ENCODE results near the gene CD86. TPM values are rescaled to one million over a fixed set of nuclear protein-coding genes. Genes with fewer than 3 reads are reported as not detected.

Gene CD86
- polyA plus RNA-seq, 1 donor from 2014 or later, result not detected

GRCh38 chr3:122168044-122168443 is 112.9 kb downstream of the CD86 start:
- no peaks in the 10 kb centered on the region for H3K9me3 ChIP-seq (ENCODE audit: low read length)
- no peaks in the 10 kb centered on the region for H3K36me3 ChIP-seq (ENCODE audit: insufficient read depth, low read length)
- no peak overlapping the region for H2AFZ ChIP-seq (ENCODE audit: low read depth, low read length)
- H3K79me2 ChIP-seq (replicated peaks; ENCODE audit: insufficient read depth, low read length), result no peaks in the 10 kb centered on the region
- no peak overlapping the region for H3K9ac ChIP-seq (ENCODE audit: low read length)
- no peak for TF ChIP-seq EZH2 (IDR thresholded peaks at IDR 0.05; ENCODE audit: borderline replicate concordance, insufficient read depth, low read length, poor library complexity, severe bottlenecking)
- no peak for TF ChIP-seq SMC3 (conservative IDR thresholded peaks at IDR 0.05; ENCODE audit: poor library complexity)
- no peak for TF ChIP-seq EP300 (conservative IDR thresholded peaks at IDR 0.05; ENCODE audit: poor library complexity, severe bottlenecking)
- no peak for TF ChIP-seq TAF1 (IDR thresholded peaks at IDR 0.05; ENCODE audit: low read depth)
- no peak for TF ChIP-seq MXI1 (conservative IDR thresholded peaks at IDR 0.05; ENCODE audit: poor library complexity, severe bottlenecking)
- TF ChIP-seq REST (IDR thresholded peaks at IDR 0.05; ENCODE audit: borderline replicate concordance), result no peak
- TF ChIP-seq RAD21 (conservative IDR thresholded peaks at IDR 0.05), result no peak
- TF ChIP-seq CTCF (IDR thresholded peaks at IDR 0.05; ENCODE audit: poor library complexity, severe bottlenecking), result no peak
- no peak for TF ChIP-seq POLR2AphosphoS5 (IDR thresholded peaks at IDR 0.05)
- H3K27me3 ChIP-seq (ENCODE audit: insufficient read depth, low read depth, low read length), result no peaks in the 10 kb centered on the region
- no peak overlapping the region for H3K4me2 ChIP-seq (ENCODE audit: low read length)
- H4K20me1 ChIP-seq (ENCODE audit: insufficient read depth), result no peaks in the 10 kb centered on the region
- no peaks in the 10 kb centered on the region for H3F3A ChIP-seq (ENCODE audit: insufficient read depth, low read length, poor library complexity, severe bottlenecking)
- no peak overlapping the region for H3K27ac ChIP-seq (ENCODE audit: low read length)
- no peak overlapping the region for H3K4me3 ChIP-seq (ENCODE audit: low read length)
- H3K9me2 ChIP-seq (ENCODE audit: insufficient read depth, low read length), result no peaks in the 10 kb centered on the region

- Histone ChIP-seq H3K27ac (ENCODE audit: low read length) (no peak overlapping the region), H3F3A (ENCODE audit: insufficient read depth, low read length, poor library complexity, severe bottlenecking) (no peaks in the 10 kb centered on the region), H3K9me3 (ENCODE audit: low read length) (no peaks in the 10 kb centered on the region), H4K20me1 (ENCODE audit: insufficient read depth) (no peaks in the 10 kb centered on the region), H3K4me3 (ENCODE audit: low read length) (no peak overlapping the region), H3K4me2 (ENCODE audit: low read length) (no peak overlapping the region), H3K36me3 (ENCODE audit: insufficient read depth, low read length) (no peaks in the 10 kb centered on the region), H3K9me2 (ENCODE audit: insufficient read depth, low read length) (no peaks in the 10 kb centered on the region), H3K79me2 (replicated peaks; ENCODE audit: insufficient read depth, low read length) (no peaks in the 10 kb centered on the region), H3K9ac (ENCODE audit: low read length) (no peak overlapping the region), H3K27me3 (ENCODE audit: insufficient read depth, low read depth, low read length) (no peaks in the 10 kb centered on the region), H2AFZ (ENCODE audit: low read depth, low read length) (no peak overlapping the region)
- TF ChIP-seq EP300 (conservative IDR thresholded peaks at IDR 0.05; ENCODE audit: poor library complexity, severe bottlenecking) (no peak), SMC3 (conservative IDR thresholded peaks at IDR 0.05; ENCODE audit: poor library complexity) (no peak), CTCF (IDR thresholded peaks at IDR 0.05; ENCODE audit: poor library complexity, severe bottlenecking) (no peak), RAD21 (conservative IDR thresholded peaks at IDR 0.05) (no peak), REST (IDR thresholded peaks at IDR 0.05; ENCODE audit: borderline replicate concordance) (no peak), POLR2AphosphoS5 (IDR thresholded peaks at IDR 0.05) (no peak), EZH2 (IDR thresholded peaks at IDR 0.05; ENCODE audit: borderline replicate concordance, insufficient read depth, low read length, poor library complexity, severe bottlenecking) (no peak), MXI1 (conservative IDR thresholded peaks at IDR 0.05; ENCODE audit: poor library complexity, severe bottlenecking) (no peak), TAF1 (IDR thresholded peaks at IDR 0.05; ENCODE audit: low read depth) (no peak)
Measured at GRCh38 chr3:122169911-122170310, 114.7 kb downstream of the CD86 start.

All from neural cell (in vitro differentiated cells).